ENCODE data around the gene TSPOAP1.

The TSPOAP1 gene

DNA sequence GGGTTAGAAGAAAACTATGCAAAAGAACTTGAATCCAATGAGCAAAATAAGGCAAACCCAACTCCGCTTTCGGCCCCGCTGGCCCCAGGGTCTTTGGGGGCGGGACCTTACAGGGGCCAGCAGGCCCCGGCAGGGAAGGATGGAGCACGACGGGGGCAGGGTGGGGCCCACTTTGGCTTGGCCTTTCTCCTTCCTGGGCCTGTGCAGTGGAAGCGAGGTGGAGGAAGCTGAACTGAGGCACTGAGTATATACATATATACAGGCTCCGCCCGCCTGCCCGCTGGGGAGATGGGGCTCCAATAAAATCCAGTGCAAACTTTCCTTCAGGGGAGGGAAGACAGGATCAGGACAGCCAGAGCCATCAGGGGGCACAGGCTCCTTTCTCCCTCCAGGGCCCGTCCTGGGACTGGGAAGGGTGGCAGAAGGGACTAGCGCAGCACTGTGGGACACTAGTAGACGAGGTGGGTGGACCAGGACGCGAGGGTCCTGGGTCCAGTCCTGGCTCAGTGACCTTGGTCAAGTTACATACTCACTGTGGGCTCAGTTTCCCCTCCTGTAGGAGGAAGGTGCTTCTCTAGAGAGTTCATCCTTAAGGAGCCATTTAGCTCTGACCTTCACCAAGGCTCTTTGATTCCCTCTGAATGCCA, 27.0 kb downstream of the TSPOAP1 start:
- TF ChIP-seq, protein P1, sequence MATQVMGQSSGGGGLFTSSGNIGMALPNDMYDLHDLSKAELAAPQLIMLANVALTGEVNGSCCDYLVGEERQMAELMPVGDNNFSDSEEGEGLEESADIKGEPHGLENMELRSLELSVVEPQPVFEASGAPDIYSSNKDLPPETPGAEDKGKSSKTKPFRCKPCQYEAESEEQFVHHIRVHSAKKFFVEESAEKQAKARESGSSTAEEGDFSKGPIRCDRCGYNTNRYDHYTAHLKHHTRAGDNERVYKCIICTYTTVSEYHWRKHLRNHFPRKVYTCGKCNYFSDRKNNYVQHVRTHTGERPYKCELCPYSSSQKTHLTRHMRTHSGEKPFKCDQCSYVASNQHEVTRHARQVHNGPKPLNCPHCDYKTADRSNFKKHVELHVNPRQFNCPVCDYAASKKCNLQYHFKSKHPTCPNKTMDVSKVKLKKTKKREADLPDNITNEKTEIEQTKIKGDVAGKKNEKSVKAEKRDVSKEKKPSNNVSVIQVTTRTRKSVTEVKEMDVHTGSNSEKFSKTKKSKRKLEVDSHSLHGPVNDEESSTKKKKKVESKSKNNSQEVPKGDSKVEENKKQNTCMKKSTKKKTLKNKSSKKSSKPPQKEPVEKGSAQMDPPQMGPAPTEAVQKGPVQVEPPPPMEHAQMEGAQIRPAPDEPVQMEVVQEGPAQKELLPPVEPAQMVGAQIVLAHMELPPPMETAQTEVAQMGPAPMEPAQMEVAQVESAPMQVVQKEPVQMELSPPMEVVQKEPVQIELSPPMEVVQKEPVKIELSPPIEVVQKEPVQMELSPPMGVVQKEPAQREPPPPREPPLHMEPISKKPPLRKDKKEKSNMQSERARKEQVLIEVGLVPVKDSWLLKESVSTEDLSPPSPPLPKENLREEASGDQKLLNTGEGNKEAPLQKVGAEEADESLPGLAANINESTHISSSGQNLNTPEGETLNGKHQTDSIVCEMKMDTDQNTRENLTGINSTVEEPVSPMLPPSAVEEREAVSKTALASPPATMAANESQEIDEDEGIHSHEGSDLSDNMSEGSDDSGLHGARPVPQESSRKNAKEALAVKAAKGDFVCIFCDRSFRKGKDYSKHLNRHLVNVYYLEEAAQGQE (IDR thresholded peaks at IDR 0.05; ENCODE audit: insufficient read depth in 1 of 2, low read depth in 2 of 2, low read length in 2 of 2) = no peak
- TF ChIP-seq TAF1 (IDR thresholded peaks at IDR 0.05; ENCODE audit: borderline replicate concordance, insufficient read depth, low read length) (no peak), POLR2AphosphoS5 (IDR thresholded peaks at IDR 0.05; ENCODE audit: low read depth, low read length) (no peak), FOXP2 (optimal IDR thresholded peaks at IDR 0.05; ENCODE audit: borderline replicate concordance, extremely low read depth, extremely low read length, insufficient read depth) (no peak), SIN3A (IDR thresholded peaks at IDR 0.05; ENCODE audit: borderline replicate concordance, insufficient read depth, low read length) (no peak)

DNA sequence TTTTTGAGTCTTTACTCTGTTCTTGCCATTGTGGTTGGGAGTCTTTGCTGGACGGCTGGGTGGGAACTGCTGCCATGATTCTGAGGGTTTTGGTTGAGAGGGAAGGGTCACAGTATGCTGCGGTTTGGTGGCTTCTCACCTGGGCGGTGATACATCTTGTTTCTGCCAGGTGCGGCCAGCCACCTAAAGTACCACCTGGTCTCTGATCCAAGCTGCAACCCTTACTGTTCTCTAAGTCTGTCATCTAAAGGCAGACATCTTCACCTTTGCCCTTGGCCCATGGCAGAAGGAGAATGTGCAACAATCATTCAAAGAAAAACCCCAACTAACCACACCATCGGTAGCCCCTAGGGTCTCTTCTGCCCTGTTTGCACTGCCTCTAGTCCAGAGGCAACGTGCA, 28.3 kb downstream of the TSPOAP1 start:
- TF ChIP-seq, protein P1 (IDR thresholded peaks at IDR 0.05; ENCODE audit: insufficient read depth in 1 of 2, low read depth in 2 of 2, low read length in 2 of 2) = no peak
- no peak for TF ChIP-seq POLR2AphosphoS5 (IDR thresholded peaks at IDR 0.05; ENCODE audit: low read depth, low read length)
- TF ChIP-seq FOXP2 (optimal IDR thresholded peaks at IDR 0.05; ENCODE audit: borderline replicate concordance, extremely low read depth, extremely low read length, insufficient read depth) = no peak
- no peak for TF ChIP-seq SIN3A (IDR thresholded peaks at IDR 0.05; ENCODE audit: borderline replicate concordance, insufficient read depth, low read length)
- no peak for TF ChIP-seq TAF1 (IDR thresholded peaks at IDR 0.05; ENCODE audit: borderline replicate concordance, insufficient read depth, low read length)

DNA sequence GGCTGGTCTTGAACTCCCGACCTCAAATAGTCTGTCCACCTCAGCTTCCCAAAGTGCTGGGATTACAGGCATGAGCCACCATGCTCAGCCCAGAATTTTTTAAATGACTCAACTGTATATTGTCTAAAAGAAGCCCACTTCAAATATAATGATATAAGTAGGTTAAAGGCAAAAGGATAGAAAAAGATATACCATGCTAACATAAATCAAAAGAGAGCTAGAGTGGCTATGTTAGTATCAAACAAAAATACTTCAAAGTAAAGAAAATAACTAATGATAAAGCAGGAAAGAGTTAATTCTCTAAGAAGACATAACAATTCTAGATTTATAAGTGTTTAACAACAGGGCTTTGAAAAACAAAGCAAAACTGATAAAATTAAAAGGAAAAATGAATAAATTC, 34.6 kb downstream of the TSPOAP1 start:
- TF ChIP-seq, protein P1 (IDR thresholded peaks at IDR 0.05; ENCODE audit: insufficient read depth in 1 of 2, low read depth in 2 of 2, low read length in 2 of 2) = no peak
- TF ChIP-seq SIN3A (IDR thresholded peaks at IDR 0.05; ENCODE audit: borderline replicate concordance, insufficient read depth, low read length) = no peak
- TF ChIP-seq FOXP2 (optimal IDR thresholded peaks at IDR 0.05; ENCODE audit: borderline replicate concordance, extremely low read depth, extremely low read length, insufficient read depth) = no peak
- no peak for TF ChIP-seq POLR2AphosphoS5 (IDR thresholded peaks at IDR 0.05; ENCODE audit: low read depth, low read length)
- no peak for TF ChIP-seq TAF1 (IDR thresholded peaks at IDR 0.05; ENCODE audit: borderline replicate concordance, insufficient read depth, low read length)

DNA sequence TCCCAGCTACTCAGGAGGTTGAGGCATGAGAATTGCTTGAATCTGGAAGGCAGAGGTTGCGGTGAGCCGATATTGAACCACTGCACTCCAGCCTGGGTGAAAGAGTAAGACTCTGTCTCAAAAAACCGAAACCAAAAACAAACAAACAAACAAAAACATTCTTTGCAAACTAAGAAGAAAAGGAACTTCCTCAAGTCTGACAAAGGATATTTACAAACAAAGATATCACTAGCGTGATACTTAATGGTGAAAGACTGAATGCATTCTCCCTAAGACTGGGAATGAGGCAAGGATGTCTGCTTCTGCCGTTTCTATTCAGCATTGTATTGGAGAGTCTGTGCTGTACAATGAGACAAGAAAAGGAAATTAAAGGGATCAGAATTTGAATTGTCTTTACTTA, 37.3 kb downstream of the TSPOAP1 start:
- TF ChIP-seq TAF1 (IDR thresholded peaks at IDR 0.05; ENCODE audit: borderline replicate concordance, insufficient read depth, low read length) = no peak
- no peak for TF ChIP-seq FOXP2 (optimal IDR thresholded peaks at IDR 0.05; ENCODE audit: borderline replicate concordance, extremely low read depth, extremely low read length, insufficient read depth)
- TF ChIP-seq, protein P1 (IDR thresholded peaks at IDR 0.05; ENCODE audit: insufficient read depth in 1 of 2, low read depth in 2 of 2, low read length in 2 of 2) = no peak
- no peak for TF ChIP-seq SIN3A (IDR thresholded peaks at IDR 0.05; ENCODE audit: borderline replicate concordance, insufficient read depth, low read length)
- no peak for TF ChIP-seq POLR2AphosphoS5 (IDR thresholded peaks at IDR 0.05; ENCODE audit: low read depth, low read length)

Measured in PFSK-1 (cell line).